Forelimb muscle (tissue), 1 donor: Measurements from ENCODE around the gene RNASEH2A. TPM values are rescaled to one million over a fixed set of nuclear protein-coding genes. Genes with fewer than 3 reads are reported as not detected.

Source experiments
- DNase-seq: peaks from one replicate; pipeline ENCODE4 v3.0.0-alpha.2; 2013; ENCODE audit warnings: low read depth
- polyA plus RNA-seq: library from polyadenylated mRNA; unstranded; fragments of 120-200 nt; gene quantifications from one replicate; pipeline ENCODE4 v1.2.1, GENCODE V29; 2013; ENCODE audit not compliant: insufficient read length

RNASEH2A gene
- polyA plus RNA-seq, 1 donor: 17.3 TPM

GRCh38 chr19:12782424-12783290 is 23.7 kb upstream of the RNASEH2A start:
- DNase-seq: no peak

GRCh38 chr19:12783291-12783848 is 23.0 kb upstream of the RNASEH2A start:
- DNase-seq: no peak

- DNase-seq: no peak
Measured at GRCh38 chr19:12783849-12784393, 22.5 kb upstream of the RNASEH2A start.

- no peak for DNase-seq
Measured at GRCh38 chr19:12784394-12784870, 22.0 kb upstream of the RNASEH2A start.

GRCh38 chr19:12784871-12785430 is 21.4 kb upstream of the RNASEH2A start:
- no peak for DNase-seq

- no peak for DNase-seq
Measured at GRCh38 chr19:12785431-12786031, 20.9 kb upstream of the RNASEH2A start.

DNA sequence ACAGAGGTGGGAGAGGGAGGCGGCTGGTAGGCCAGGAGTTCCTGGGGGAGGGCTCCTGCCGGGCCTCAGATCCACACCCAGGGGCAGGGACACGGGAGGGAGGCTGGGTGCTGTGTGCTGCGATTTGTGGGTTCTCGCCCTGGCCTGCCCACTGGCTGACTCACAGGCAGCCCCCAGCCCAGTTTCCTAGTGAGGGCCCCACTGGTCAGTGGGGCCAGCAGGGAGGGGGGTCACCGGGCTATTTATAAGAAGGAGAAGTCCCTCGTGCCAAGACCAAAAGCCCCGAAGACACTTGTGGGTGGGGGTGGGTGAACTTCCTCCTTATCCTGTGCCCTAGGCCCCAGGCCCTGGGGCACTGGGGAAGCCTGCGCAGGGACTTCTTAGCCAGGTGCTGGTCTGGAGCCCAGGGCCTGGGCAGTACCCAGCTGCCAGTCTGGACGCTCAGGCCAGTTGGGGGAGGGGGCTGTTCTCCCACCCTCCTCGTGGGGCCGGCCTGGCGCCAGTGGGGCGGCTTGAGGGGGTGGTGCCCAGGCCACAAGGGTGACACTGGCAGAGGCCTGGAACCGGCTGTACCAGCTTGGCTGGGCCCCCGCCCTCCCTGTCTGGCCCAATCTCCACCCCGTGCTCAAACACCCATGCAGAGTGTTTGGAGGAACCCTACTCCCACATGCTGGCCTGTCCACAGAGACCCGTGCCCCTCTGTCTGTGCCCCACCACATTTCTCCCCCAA is 20.1 kb upstream of the RNASEH2A start:
- no peak for DNase-seq

DNA sequence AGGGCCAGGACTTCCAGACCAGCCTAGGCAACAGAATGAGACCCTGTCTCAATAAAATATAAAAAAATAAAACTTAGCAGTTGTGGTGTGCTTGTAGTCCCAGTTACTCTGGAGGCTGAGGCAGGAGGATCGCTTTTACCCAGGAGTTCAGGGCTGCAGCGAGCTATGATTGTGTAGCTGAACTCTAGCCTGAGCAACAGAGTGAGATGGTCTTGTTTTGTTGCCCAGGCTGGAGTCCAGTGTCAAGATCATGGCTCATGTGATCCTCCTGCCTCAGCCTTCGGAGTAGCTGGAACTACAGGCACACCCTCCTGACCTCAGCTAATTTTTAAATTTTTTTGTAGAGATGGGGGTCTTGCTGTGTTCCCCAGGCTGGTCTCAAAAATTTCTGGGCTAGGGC is 19.4 kb upstream of the RNASEH2A start:
- no peak for DNase-seq

GRCh38 chr19:12787458-12787857 is 18.9 kb upstream of the RNASEH2A start:
- no peak for DNase-seq

- DNase-seq: no peak
Measured at GRCh38 chr19:12788042-12788681, 18.2 kb upstream of the RNASEH2A start.

- no peak for DNase-seq
Measured at GRCh38 chr19:12788682-12789097, 17.7 kb upstream of the RNASEH2A start.

DNA sequence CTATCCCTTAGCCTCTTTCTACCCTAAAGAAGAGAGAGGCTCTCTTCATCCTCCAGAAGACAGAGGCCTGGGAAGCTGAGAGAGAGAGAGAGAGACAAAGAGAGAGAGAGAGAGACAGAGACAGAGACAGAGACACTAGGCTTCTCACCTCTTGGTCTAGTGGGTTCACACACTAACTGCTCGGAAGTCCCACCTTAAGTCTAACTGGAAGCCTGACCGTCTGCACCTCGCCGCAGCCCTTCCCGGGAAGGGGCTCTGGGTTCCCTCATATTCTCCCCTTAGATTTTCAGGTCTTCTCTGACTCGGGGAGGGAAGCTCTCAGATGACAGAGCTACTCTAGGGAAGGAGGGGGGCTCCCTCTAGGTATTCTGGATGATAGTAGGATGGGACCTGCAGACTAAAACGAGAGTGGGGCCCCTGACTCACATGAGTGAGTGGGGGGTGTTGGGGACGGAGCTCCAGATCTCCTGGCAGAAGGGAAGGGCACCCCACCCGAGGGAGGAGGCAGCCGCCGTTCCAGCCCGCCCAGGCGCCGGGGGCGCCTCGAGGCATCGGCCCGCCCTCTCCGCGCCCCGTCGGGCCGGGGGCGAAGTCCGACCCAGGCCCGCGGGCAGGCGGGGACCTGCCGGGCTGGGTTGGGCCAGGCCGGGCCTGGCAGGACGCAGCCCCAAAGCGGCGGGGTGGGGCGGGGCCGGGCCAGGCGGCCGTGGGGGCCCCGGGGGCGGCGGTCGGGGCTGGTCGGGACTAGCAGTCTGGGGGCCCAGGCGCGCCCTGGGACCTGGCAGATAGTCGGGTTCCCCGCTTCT is 17.1 kb upstream of the RNASEH2A start:
- no peak for DNase-seq

GRCh38 chr19:12789904-12790619 is 16.3 kb upstream of the RNASEH2A start:
- no peak for DNase-seq

DNA sequence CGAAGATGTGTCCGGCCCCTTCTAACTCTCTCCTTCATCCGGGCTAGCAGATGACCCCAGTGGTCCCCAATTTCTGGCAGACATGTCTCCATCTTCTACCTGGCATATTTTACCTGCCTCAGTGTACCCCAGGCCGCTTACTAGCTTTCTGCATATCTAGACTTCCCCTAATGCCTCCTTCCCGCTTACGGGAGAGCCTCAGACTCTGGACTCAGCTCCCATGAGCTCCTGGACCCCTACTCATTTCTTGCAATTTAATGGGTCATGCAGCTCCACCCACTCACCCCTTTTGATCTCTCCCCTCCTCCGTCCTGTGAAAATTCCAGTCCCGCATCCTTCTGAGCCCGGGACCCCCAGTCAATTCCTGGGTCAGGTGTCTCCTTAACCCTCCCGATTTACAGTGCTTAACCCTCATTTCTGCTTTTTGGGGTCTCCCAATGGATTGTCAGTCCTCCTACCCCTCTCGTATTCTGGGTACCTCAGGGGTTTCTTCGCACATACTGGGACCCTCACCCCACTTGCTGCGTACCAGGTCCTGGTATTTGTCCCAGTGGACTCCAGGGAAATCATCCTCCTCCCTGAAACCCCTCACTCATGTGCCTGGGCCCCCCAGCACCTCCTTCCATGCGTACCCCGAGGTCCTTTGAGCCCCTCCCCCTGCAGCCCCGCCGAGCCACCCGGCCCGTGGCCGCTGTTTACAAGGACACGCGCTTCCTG is 15.6 kb upstream of the RNASEH2A start:
- no peak for DNase-seq

DNA sequence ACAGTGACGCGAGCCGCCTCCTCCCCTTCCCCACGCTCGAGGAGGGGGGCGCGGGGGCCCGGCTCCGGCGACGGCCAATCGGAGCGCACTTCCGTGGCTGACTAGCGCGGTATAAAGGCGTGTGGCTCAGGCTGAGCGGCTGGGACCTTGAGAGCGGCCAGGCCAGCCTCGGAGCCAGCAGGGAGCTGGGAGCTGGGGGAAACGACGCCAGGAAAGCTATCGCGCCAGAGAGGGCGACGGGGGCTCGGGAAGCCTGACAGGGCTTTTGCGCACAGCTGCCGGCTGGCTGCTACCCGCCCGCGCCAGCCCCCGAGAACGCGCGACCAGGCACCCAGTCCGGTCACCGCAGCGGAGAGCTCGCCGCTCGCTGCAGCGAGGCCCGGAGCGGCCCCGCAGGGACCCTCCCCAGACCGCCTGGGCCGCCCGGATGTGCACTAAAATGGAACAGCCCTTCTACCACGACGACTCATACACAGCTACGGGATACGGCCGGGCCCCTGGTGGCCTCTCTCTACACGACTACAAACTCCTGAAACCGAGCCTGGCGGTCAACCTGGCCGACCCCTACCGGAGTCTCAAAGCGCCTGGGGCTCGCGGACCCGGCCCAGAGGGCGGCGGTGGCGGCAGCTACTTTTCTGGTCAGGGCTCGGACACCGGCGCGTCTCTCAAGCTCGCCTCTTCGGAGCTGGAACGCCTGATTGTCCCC is 14.9 kb upstream of the RNASEH2A start, which contains the start of gene JUNB:
Gene JUNB, plus strand, starts transcription at position 142 of the 706 bp plus-strand sequence. Its CDS starts 286 bp downstream, at position 428.
- no peak for DNase-seq

DNA sequence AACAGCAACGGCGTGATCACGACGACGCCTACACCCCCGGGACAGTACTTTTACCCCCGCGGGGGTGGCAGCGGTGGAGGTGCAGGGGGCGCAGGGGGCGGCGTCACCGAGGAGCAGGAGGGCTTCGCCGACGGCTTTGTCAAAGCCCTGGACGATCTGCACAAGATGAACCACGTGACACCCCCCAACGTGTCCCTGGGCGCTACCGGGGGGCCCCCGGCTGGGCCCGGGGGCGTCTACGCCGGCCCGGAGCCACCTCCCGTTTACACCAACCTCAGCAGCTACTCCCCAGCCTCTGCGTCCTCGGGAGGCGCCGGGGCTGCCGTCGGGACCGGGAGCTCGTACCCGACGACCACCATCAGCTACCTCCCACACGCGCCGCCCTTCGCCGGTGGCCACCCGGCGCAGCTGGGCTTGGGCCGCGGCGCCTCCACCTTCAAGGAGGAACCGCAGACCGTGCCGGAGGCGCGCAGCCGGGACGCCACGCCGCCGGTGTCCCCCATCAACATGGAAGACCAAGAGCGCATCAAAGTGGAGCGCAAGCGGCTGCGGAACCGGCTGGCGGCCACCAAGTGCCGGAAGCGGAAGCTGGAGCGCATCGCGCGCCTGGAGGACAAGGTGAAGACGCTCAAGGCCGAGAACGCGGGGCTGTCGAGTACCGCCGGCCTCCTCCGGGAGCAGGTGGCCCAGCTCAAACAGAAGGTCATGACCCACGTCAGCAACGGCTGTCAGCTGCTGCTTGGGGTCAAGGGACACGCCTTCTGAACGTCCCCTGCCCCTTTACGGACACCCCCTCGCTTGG is 14.1 kb upstream of the RNASEH2A start:
- DNase-seq: no peak

DNA sequence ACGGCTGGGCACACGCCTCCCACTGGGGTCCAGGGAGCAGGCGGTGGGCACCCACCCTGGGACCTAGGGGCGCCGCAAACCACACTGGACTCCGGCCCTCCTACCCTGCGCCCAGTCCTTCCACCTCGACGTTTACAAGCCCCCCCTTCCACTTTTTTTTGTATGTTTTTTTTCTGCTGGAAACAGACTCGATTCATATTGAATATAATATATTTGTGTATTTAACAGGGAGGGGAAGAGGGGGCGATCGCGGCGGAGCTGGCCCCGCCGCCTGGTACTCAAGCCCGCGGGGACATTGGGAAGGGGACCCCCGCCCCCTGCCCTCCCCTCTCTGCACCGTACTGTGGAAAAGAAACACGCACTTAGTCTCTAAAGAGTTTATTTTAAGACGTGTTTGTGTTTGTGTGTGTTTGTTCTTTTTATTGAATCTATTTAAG is 13.5 kb upstream of the RNASEH2A start:
- DNase-seq: no peak
